Epidermal melanocyte (primary cell): ENCODE measurements around the gene GTF2I.
"Not testable (repeated sequence)": the region's sequence is repeated elsewhere in the genome, so short reads cannot be mapped to it uniquely, and the experiment has no call there.

Source experiments
- DNase-seq: peaks from one replicate; pipeline ENCODE4 v3.0.0; 2011; ENCODE audit warnings: low spot score; ENCODE audit not compliant: insufficient read length

Gene GTF2I

DNA sequence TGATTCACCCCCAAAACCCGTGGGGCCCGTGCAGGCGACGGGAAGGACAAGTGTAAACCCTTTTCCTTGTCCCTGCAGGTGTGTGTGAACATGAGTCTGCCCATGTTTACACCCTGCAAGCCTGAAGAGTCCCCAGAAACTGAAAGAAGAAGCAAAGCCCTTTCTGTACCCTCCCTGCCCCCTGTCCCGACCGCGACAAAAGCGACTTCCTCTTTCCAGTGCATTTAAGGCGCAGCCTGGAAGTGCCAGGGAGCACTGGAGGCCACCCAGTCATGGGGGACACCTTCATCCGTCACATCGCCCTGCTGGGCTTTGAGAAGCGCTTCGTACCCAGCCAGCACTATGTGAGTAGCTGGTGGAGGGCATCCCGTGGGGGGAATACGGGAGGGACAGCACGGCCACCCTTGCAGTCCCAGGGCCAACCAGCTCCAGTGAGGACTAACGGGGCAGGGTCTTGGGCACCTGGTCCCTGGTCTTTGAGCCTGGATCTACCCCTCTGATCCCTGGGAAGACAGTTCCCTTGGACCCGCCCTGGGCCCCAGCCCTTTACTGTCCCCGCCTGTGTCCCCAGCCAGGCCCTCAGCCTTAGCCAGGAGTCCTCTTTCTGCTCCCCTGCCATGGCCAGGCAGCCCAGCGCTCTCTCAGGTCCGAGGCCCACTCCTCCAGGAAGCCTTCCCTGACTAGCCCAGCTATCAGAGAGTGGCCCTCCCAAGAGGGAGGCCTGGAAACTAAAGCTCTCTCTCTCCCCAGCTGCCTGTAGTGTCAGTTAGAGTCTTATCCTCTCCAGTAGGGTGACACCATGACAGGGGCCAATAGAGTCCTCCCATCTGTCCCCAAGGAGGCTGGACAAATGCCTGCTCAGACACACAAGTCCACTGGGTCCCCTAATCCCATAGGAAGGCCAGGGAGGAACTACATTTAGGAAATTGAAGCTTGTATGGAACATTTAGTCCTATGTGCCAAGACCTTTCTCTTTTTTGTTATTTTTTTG is 116.5 kb downstream of the GTF2I start, which contains the start of gene NCF1:
NCF1 (plus strand) TSS at position 252 of the 991 bp plus-strand sequence; CDS start at position 273, 21 bp downstream.
- not testable (repeated sequence) for DNase-seq

DNA sequence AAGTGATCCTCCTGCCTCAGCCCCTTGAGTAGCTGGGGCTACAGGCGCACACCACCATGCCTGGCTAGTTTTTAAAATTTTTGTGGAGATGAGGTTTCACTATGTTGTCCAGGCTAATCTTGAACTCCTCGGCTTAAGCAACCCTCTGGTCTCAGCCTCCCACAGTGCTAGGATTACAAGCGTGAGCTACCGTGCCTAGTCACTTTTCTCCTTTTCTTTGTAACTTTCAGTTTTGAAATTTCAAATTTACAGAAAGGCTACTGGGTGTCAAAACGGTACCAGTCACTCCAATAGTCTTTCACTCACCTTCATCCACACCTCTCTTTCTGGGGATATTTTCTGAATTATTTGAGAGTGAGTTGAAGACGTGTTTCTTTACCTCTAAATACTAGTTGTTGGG is 117.6 kb downstream of the GTF2I start:
- DNase-seq, result not testable (repeated sequence)

DNA sequence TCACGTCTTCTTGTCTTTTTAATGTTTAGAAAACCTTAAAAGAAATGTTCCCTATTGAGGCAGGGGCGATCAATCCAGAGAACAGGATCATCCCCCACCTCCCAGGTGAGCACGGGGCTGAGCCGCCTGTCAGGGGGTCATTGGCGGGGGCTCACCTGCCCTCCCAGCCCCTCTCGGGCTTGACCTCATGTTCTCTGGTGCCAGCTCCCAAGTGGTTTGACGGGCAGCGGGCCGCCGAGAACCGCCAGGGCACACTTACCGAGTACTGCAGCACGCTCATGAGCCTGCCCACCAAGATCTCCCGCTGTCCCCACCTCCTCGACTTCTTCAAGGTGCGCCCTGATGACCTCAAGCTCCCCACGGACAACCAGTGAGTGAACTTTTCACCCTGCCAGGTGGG is 121.5 kb downstream of the GTF2I start:
- DNase-seq, result not testable (repeated sequence)

DNA sequence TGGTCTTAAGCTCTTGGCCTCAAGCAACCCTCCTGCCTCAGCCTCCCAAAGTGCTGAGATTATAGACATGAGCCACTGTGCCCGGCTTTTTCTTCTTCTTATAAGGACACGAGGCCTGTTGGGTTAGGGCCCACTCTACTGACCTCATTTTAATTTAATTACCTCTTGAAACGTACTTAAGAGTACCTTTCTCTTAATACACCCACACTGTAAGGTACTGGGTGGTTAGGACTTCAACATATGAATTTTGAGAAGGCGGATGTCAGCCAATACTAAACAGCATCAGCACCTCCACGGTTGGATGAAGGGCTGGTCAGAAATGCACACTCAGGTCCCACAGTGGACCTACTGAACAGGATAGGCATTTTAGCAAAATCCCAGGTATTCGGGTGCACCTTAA is 124.2 kb downstream of the GTF2I start:
- DNase-seq, result not testable (repeated sequence)

DNA sequence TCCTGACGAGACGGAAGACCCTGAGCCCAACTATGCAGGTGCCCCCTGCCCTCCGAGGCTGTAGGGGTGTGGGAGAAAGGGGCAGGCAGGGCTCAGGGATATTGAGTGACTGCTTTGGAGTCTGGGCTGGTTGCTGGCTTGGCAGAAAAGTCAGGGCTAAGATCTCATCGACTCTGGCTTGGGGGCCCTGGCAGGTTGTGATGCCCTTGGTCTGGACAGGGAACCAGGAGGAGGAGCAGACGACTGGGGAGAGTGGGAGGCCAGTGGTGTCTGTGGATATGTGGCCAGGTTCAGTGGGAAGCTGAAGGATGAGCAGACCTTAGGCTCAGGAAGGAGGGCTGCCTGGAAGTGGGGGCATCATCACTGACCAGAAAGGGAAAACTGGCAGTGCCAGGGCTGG is 126.1 kb downstream of the GTF2I start:
- not testable (repeated sequence) for DNase-seq

DNA sequence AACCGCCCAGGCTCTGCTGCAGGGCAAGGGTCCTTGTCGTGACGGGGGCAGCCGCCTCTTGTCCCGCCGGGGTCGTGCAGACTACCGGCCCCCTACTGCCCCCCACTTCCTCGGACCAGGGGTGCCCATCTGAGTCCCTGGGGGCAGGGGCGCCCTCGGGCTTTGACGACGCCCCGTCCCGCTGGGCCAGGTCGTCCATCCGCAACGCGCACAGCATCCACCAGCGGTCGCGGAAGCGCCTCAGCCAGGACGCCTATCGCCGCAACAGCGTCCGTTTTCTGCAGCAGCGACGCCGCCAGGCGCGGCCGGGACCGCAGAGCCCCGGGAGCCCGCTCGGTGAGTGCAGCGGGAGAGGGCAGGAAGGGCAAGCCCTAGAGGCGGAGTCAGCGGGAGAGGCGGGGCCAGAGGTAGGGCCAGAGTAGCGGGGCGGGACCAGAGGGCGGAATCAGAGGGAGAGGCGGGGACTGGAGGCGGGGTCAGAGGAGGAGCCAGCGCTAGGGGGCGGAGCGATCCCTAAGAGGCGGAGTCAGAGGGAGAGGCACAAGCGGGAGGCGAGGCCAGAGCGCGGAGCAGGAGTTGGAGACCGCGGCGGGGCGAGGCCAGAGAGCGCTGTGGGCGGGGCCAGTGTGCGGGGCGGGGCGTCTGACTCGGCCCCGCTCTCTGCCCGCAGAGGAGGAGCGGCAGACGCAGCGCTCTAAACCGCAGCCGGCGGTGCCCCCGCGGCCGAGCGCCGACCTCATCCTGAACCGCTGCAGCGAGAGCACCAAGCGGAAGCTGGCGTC is 131.0 kb downstream of the GTF2I start:
- DNase-seq, result not testable (repeated sequence)

DNA sequence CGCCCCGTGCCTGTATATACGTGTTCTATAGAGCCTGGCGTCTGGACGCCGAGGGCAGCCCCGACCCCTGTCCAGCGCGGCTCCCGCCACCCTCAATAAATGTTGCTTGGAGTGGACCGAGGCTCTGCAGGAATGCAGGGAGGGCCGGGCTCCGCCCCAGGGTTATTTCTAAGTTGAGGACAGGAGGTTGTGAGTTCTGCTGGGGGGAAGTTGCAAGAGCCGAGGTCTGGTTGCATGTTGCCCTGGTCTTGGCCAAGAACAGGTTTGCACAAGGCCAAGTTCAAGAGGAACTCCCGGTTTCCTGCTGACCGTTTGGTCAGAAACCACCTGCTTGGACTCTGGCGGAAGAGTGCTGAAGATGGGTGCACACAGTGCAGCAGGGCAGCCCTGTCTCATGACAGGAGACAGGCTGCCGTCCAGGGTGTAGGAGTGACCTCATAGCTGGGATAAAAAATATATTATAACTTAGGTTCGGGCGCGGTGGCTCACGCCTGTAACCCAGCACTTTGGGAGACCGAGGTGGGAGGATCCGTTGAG is 131.8 kb downstream of the GTF2I start:
- not testable (repeated sequence) for DNase-seq

DNA sequence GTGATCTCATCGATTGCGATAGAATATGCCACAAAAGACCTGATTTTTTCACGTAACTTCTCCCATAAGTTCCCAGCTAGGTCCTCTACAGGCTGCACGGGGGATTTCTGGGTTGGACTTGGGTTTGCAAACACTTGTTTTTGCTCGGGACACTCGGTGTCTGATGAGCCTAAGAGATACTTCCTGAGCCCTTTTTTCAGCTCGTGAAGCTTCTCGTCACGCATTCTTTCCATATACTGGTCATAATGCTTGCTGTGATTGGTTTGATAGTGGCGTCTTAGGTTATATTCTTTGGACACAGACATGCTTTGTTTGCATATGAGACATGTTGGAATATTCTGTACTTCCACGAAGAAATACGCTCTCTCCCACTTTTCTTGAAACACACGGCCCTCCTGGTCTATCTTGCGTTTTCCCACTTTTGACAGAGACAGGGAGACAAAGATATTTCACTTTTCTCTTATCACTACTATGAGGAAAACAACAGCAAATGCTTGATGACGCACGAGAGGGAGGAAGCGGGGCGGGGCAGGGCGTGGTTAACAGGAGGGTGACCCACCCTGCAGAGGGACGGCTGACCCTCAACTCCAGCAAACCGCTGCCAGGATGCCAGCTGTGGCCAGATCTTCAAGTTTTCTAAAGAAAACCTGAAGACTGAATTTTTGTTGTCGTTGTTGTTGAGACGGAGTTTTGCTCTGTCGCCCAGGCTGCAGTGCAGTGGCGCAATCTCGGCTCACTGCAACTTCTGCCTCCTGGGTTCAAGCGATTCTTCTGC is 140.5 kb downstream of the GTF2I start:
- not testable (repeated sequence) for DNase-seq

DNA sequence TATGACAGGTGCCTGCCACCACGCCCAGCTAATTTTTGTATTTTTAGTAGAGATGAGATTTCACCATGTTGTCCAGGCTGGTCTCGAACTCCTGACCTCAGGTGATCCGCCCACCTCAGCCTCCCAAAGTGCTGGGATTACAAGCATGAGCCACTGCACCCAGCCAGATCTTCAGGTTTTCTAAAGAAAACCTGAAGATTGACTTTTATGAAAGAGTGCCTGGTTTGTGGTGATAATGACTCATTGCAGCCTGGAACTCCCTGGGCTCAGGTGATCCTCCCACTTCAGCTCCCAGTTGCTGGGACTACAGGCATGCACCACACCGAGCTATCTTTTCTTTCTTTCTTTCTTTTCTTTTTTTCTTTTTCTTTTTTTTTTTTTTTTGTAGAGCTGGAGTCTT is 141.1 kb downstream of the GTF2I start:
- not testable (repeated sequence) for DNase-seq
